GM12872 (cell line): ENCODE data around the gene CPM.

ENCODE experiments used
- CTCF ChIP-seq: IDR thresholded peaks from 3 replicates; pipeline ENCODE4 v1.5.1; 2011; ENCODE audit warnings: low read depth, mild to moderate bottlenecking, low read length, moderate library complexity; ENCODE audit not compliant: insufficient read depth

CPM gene

DNA sequence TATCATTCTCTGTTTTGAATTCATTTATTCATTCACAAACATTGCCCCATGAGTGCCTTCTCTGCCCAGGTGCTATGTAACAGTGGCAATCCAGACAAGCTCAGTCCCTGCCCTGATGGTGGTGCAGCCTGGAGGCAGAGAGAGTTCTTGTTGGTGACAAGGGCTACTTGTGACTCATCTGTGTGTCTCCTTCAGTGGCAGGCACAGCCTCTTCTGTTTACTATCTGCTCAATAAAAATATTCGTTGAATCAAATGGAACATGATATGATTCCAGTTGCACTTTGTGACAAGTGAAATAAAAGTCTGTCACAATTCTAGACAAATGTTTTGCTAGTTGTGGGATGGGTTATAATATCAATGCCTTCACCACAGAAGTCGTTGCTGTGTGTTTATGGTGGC lies 20.6 kb upstream of the CPM start:
- TF ChIP-seq CTCF = no peak

DNA sequence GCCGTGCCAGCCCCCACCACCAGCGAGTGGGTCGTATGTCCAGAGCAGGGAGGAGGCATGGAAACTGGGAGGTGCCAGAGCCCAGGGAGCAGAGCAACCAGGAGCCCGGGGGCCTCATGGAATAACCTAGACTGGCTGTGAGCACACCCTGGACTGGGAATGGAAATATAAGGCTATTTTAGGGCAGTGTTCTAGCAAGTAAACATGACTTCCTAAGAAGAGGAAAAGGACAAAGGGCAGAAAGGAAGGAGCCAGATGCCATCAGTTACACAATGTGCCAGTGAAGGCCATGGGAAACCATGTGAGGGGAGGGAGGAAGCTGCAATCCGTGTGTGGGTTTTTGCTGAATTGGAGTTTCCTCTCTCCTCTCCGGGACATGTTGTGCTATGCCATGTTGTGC lies 18.7 kb upstream of the CPM start:
- no peak for TF ChIP-seq CTCF

- no peak for TF ChIP-seq CTCF
These were observed 17.5 kb upstream of the CPM start for GRCh38 chr12:68950511-68950910.

DNA sequence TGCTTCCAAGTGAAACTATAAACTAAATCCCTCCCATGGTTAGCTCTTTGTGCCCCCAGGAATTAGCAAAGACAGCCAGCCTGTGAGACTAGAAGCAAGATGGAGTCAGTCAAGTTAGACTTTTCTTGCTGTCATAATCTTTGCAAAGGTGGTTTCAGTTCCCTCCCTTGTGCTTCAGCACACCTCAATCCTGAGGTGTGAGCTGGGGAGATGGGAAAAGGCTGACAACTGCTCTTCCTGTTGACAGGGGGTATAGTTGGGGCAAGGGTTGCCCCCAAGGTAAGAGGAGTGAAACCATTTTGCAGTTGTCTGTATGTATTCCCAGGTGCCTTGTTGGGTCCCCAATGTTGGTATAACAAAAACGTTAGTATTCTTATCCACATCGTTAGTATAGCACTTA lies 12.3 kb upstream of the CPM start:
- no peak for TF ChIP-seq CTCF

GRCh38 chr12:68944296-68945076 lies 11.5 kb upstream of the CPM start:
- TF ChIP-seq CTCF = no peak

GRCh38 chr12:68943848-68944247 lies 10.9 kb upstream of the CPM start:
- TF ChIP-seq CTCF = no peak

- TF ChIP-seq CTCF = no peak
These were observed 7.8 kb upstream of the CPM start for GRCh38 chr12:68940731-68941130.
